IMR-90 (cell line): ENCODE data around the gene ZC2HC1C. TPM values are rescaled to one million over a fixed set of nuclear protein-coding genes. Genes with fewer than 3 reads are reported as not detected.

Source experiments
- ATAC-seq: fragments of 200-7000 bp; cut with Tn5 transposase; 2 replicates; pipeline ENCODE4 v1.9.1; 2020; ENCODE audit warnings: low read depth, mild to moderate bottlenecking, moderate library complexity
- Bru-seq: library from RNA; stranded (reverse); fragments of 400-500 nt; gene quantifications from one replicate; lab custom pipeline; 2021; lab: Mats Ljungman, UMichigan
- BruChase-seq, 2 experiments: library from RNA; stranded (reverse); fragments of 400-500 nt; gene quantifications; one replicate each; lab custom pipeline; 2021; lab: Mats Ljungman, UMichigan
- BruUV-seq: library from RNA; stranded (reverse); fragments of 400-500 nt; replicated peaks from 2 replicates; lab custom pipeline; 2021; lab: Mats Ljungman, UMichigan
- CTCF ChIA-PET: fragments of 300-600 bp; formaldehyde crosslinking; extraction: SDS; loops from one replicate; lab custom pipeline; 2021; ENCODE audit warnings: antibody characterized with exemption; lab: Yijun Ruan, JAX
- POLR2A ChIA-PET: fragments of 300-600 bp; sonication (Branson Sonifier 250); formaldehyde crosslinking; loops from one replicate; lab custom pipeline; 2022; ENCODE audit warnings: antibody characterized with exemption; ENCODE audit not compliant: unreplicated experiment; lab: Charles Lee
- DNase-seq: peaks from one replicate; pipeline ENCODE4 v3.0.0; 2013
- H2AFZ ChIP-seq: replicated peaks from 2 replicates; pipeline ENCODE3; 2013; ENCODE audit warnings: low read length, mild to moderate bottlenecking; ENCODE audit not compliant: poor library complexity
- H2AK5ac ChIP-seq: 2 replicates; pipeline ENCODE4 v1.6.1; 2013; ENCODE audit warnings: low read depth, low read length, inconsistent platforms
- H2AK9ac ChIP-seq: replicated peaks from 2 replicates; pipeline ENCODE3; 2013; ENCODE audit warnings: mild to moderate bottlenecking, low read depth, low read length, moderate library complexity; ENCODE audit not compliant: poor library complexity
- H2BK120ac ChIP-seq: 2 replicates; pipeline ENCODE4 v1.6.1; 2013; ENCODE audit warnings: low read depth, low read length, inconsistent platforms
- H2BK15ac ChIP-seq: 3 replicates; pipeline ENCODE4 v1.6.1; 2013; ENCODE audit warnings: low read depth, low read length, inconsistent platforms
- H2BK20ac ChIP-seq: 2 replicates; pipeline ENCODE4 v1.6.1; 2013; ENCODE audit warnings: low read depth, mild to moderate bottlenecking, inconsistent platforms, low read length, moderate library complexity
- H2BK5ac ChIP-seq: 2 replicates; pipeline ENCODE4 v1.6.1; 2013; ENCODE audit warnings: mild to moderate bottlenecking, low read depth, low read length, inconsistent platforms; ENCODE audit not compliant: poor library complexity, severe bottlenecking
- H3K14ac ChIP-seq: replicated peaks from 2 replicates; pipeline ENCODE4 v1.6.1; 2013; ENCODE audit warnings: low read depth, low read length, inconsistent platforms
- H3K18ac ChIP-seq: 2 replicates; pipeline ENCODE4 v1.6.1; 2013; ENCODE audit warnings: low read depth, low read length, control low read depth
- H3K23ac ChIP-seq: 2 replicates; pipeline ENCODE4 v1.6.1; 2013; ENCODE audit warnings: low read depth, low read length, inconsistent platforms
- H3K27ac ChIP-seq: 2 replicates; pipeline ENCODE4 v1.5.1; 2013; ENCODE audit warnings: mild to moderate bottlenecking, control low read depth, low read length; ENCODE audit not compliant: insufficient read depth
- H3K27me3 ChIP-seq: 2 replicates; pipeline ENCODE4 v1.6.1; 2013; ENCODE audit warnings: low read length; ENCODE audit not compliant: control insufficient read depth, insufficient read depth
- H3K36me3 ChIP-seq: 2 replicates; pipeline ENCODE4 v1.6.1; 2013; ENCODE audit warnings: low read length, mixed read lengths; ENCODE audit not compliant: control insufficient read depth, insufficient read depth
- H3K4ac ChIP-seq: 2 replicates; pipeline ENCODE4 v1.6.1; 2013; ENCODE audit warnings: low read depth, low read length, inconsistent platforms
- H3K4me1 ChIP-seq: 2 replicates; pipeline ENCODE4 v1.6.1; 2013; ENCODE audit warnings: low read length, mixed read lengths; ENCODE audit not compliant: control insufficient read depth, insufficient read depth
- H3K4me2 ChIP-seq: 2 replicates; pipeline ENCODE4 v1.6.1; 2013; ENCODE audit warnings: low read depth, mild to moderate bottlenecking, control low read depth, low read length, moderate library complexity
- H3K4me3 ChIP-seq: 2 replicates; pipeline ENCODE4 v1.5.1; 2013; ENCODE audit warnings: low read depth, mild to moderate bottlenecking, control low read depth, low read length, moderate library complexity; ENCODE audit not compliant: insufficient read depth
- H3K56ac ChIP-seq: 2 replicates; pipeline ENCODE4 v1.6.1; 2013; ENCODE audit warnings: low read length, inconsistent platforms; ENCODE audit not compliant: insufficient read depth; ENCODE audit errors: extremely low read depth
- H3K79me1 ChIP-seq, 2 experiments: 2 replicates each; pipeline ENCODE4 v1.6.1; 2013; ENCODE audit warnings: low read length in 2 of 2, inconsistent platforms in 1 of 2, low read depth in 1 of 2
- H3K9ac ChIP-seq: 2 replicates; pipeline ENCODE4 v1.6.1; 2013; ENCODE audit warnings: low read depth, low read length, control low read depth
- H3K9me1 ChIP-seq: 2 replicates; pipeline ENCODE4 v1.6.1; 2013; ENCODE audit warnings: low read length, inconsistent platforms; ENCODE audit not compliant: insufficient read depth
- H3K9me3 ChIP-seq: 2 replicates; pipeline ENCODE4 v1.6.1; 2013; ENCODE audit warnings: low read length; ENCODE audit not compliant: control insufficient read depth, insufficient read depth
- H4K20me1 ChIP-seq: 2 replicates; pipeline ENCODE4 v1.6.1; 2013; ENCODE audit warnings: low read length, inconsistent platforms; ENCODE audit not compliant: insufficient read depth
- H4K5ac ChIP-seq: 2 replicates; pipeline ENCODE4 v1.6.1; 2013; ENCODE audit warnings: mild to moderate bottlenecking, low read depth, low read length, control low read depth
- H4K8ac ChIP-seq, 2 experiments: 2 replicates each; pipeline ENCODE4 v1.6.1; 2013; ENCODE audit warnings: low read depth in 2 of 2, low read length in 2 of 2, control low read depth in 1 of 2, inconsistent platforms in 1 of 2
- H4K91ac ChIP-seq: 2 replicates; pipeline ENCODE4 v1.6.1; 2013; ENCODE audit warnings: low read depth, low read length, inconsistent platforms; ENCODE audit not compliant: insufficient read depth
- MAZ ChIP-seq: IDR thresholded peaks from 2 replicates; pipeline ENCODE4 v1.6.1; 2012; ENCODE audit warnings: low read depth, mild to moderate bottlenecking, low read length, improper control_type of control experiment, moderate library complexity, borderline replicate concordance
- MXI1 ChIP-seq: IDR thresholded peaks from 2 replicates; pipeline ENCODE4 v1.6.1; 2012; ENCODE audit warnings: low read depth, mild to moderate bottlenecking, low read length, moderate library complexity, borderline replicate concordance
- RFX5 ChIP-seq: IDR thresholded peaks from 2 replicates; pipeline ENCODE4 v1.8.0; 2012; ENCODE audit warnings: low read depth, mild to moderate bottlenecking, low read length, moderate library complexity
- WGBS, 2 experiments: methylation state at CpG; one replicate each; pipeline versions ENCODE4 v1.1.5 to v1.1.7; 2013; ENCODE audit warnings: missing lambda C conversion rate in 2 of 2; ENCODE audit not compliant: insufficient read length in 1 of 2; ENCODE audit errors: extremely low coverage in 2 of 2; 5-methylcytosine and 5-hydroxymethylcytosine counted together
- dilution Hi-C: fragments of 300-500 bp; cut with HindIII; formaldehyde crosslinking; loops from one replicate; pipeline ENCODE4 v1.14.3; 2018; ENCODE audit warnings: low sequenced_read_pairs; ENCODE audit not compliant: unreplicated experiment
- in situ Hi-C: fragments of 300-500 bp; cut with MboI; formaldehyde crosslinking; loops from 3 replicates; pipeline ENCODE4 v1.14.3; 2019; ENCODE audit warnings: low sequenced_read_pairs, inconsistent platforms, mixed read lengths
- intact Hi-C: fragments of 100-400 bp; cut with micrococcal nuclease; formaldehyde crosslinking; loops from 2 replicates; pipeline ENCODE4 v1.10.0; 2022
- long read RNA-seq: library from polyadenylated mRNA; unstranded; transcript quantifications from one replicate; pipeline ENCODE4 v2.0.0, GENCODE V29; 2021; ENCODE audit not compliant: unreplicated experiment
- polyA plus RNA-seq, 3 experiments: library from polyadenylated mRNA; depleted of rRNA; stranded (reverse); fragments of >200 nt; gene quantifications; 2 replicates each; pipeline ENCODE4 v1.2.3, GENCODE V29; 2012; ENCODE audit warnings: low replicate concordance in 1 of 3
- total RNA-seq: library from RNA; depleted of rRNA; stranded (reverse); fragments of >200 nt; gene quantifications from 2 replicates; pipeline ENCODE4 v1.2.3, GENCODE V29; 2012; rRNA removed

Gene ZC2HC1C
- total RNA-seq (0.28 and 0.54 TPM in 2 replicates), polyA plus RNA-seq (2012; rRNA removed) (0.15 and 0.36 TPM in 2 replicates), Bru-seq, nascent RNA (percentile 18 among the genes with signal in this experiment), BruChase-seq, experiment 1, labeled RNA remaining after a 6-hour chase (percentile 20 among the genes with signal in this experiment), BruChase-seq, experiment 2, labeled RNA remaining after a 2-hour chase (percentile 21 among the genes with signal in this experiment)
- 0.11 and 0.13 TPM in 2 replicates for polyA plus RNA-seq (2012; cell fraction: cytosol; rRNA removed)
- 0.09 and 0.34 TPM in 2 replicates for polyA plus RNA-seq (2012; cell fraction: nucleus; rRNA removed; ENCODE audit: low replicate concordance)
- long read RNA-seq = 0 reads

- no TSS peak for BruUV-seq
- peak within 1 kb of the TSS; percentile 73 for H3K4ac ChIP-seq
- no peaks in the 10 kb centered on the region for H4K20me1 ChIP-seq
- peak within 1 kb of the TSS; percentile 28 for H2AK9ac ChIP-seq
- H4K5ac ChIP-seq = peak within 1 kb of the TSS; percentile 45; the same call in 1 of the 2 replicates
- H2AK5ac ChIP-seq = peak within 1 kb of the TSS; percentile 48; the same call in 1 of the 2 replicates
- H3K18ac ChIP-seq = peak within 1 kb of the TSS; percentile 55
- peak within 1 kb of the TSS; percentile 89 for H2AFZ ChIP-seq
- 0% methylated on average over 4 of the region's 58 CpGs; no CpG with 5 or more reads in 1 of the 2 experiments for WGBS, 2 experiments
- peak within 1 kb of the TSS; percentile 55 for H3K14ac ChIP-seq
- TF ChIP-seq MAZ (0 out of 2 replicates have a peak, but pooled peaks have one; percentile 15), MXI1 (peak; percentile 68), RFX5 (no peak)
- H3K23ac ChIP-seq = peak within 1 kb of the TSS; percentile 88
- peak within 1 kb of the TSS; percentile 65 for H3K56ac ChIP-seq
- H3K9me3 ChIP-seq = no peaks in the 10 kb centered on the region
- peak within 1 kb of the TSS; percentile 82 for H3K4me2 ChIP-seq
- H2BK5ac ChIP-seq = peak within 1 kb of the TSS; percentile 51
- H2BK20ac ChIP-seq = peak within 1 kb of the TSS; percentile 62
- H3K36me3 ChIP-seq = no peaks in the 10 kb centered on the region
- dilution Hi-C loops (no loop called here), in situ Hi-C loops (no loop called here), intact Hi-C loops (loop anchor here (5.0 kb wide), 1 partner anchor 127 kb away; no protein-coding TSS in a partner anchor)
- ATAC-seq (peak; percentile 93), DNase-seq (peak; percentile 67)
- H3K27me3 ChIP-seq = no peaks in the 10 kb centered on the region
- H3K4me3 ChIP-seq = peak within 1 kb of the TSS; percentile 52
- peaks cover 2% of the 10 kb centered on the region; the same call in 1 of the 2 replicates for H3K4me1 ChIP-seq
- peak within 1 kb of the TSS; percentile 83 for H2BK120ac ChIP-seq
- ChIA-PET POLR2A (interaction anchor here (0.5 to 0.8 kb wide), 4 partner anchors 10 to 1106 kb away, joined by 3 to 4 read pairs (median 3); no protein-coding TSS in a partner anchor), CTCF (interaction anchor here (0.6 to 0.9 kb wide), 2 partner anchors 18 to 19 kb away, joined by 3 to 4 read pairs; partner anchors contain the start of gene MLH3)
- H3K27ac ChIP-seq = peak within 1 kb of the TSS; percentile 77
- peaks cover under 1% of the 10 kb centered on the region; the same call in 1 of the 2 replicates for H3K9me1 ChIP-seq
- H3K9ac ChIP-seq = peak within 1 kb of the TSS; percentile 46
- H4K8ac ChIP-seq = peak within 1 kb of the TSS; percentile 76 to 89
- H3K79me1 ChIP-seq = peaks cover 0 to 8% of the 10 kb centered on the region in 2 experiments; a peak in 2 of 4 replicates
- peak within 1 kb of the TSS; percentile 60 for H4K91ac ChIP-seq
- H2BK15ac ChIP-seq = peak within 1 kb of the TSS; percentile 62; the same call in 1 of the 3 replicates
Measured at GRCh38 chr14:75069121-75069810, at the start of gene ZC2HC1C. Gene ZC2HC1C, plus strand, starts transcription at chr14:75069641. Its CDS starts 933 bp downstream, at chr14:75070574.
